Measurements from ENCODE around the gene LMNTD1. TPM values are rescaled to one million over a fixed set of nuclear protein-coding genes. Genes with fewer than 3 reads are reported as not detected.

Gene LMNTD1
- total RNA-seq, 4 donors from 2014 or later, result not detected

DNA sequence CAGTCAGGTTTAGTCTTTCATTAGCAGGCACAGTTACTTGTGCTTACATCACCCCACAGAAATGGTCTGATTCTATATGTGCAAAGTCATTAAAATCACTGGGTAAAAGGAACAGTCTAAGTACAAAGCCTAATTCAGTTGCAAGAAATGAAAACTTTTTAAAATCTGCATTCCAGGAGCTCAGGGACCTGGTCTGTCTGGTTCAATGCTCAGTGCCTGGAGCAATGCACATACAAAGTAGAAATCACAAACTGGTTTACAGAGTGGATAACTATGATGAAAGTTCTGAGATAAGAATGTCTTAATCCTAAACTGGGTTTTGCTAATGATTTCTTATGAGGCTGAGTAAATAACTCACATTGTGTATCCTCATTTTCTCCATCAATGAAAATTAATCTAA lies 28.7 kb downstream of the LMNTD1 start:
- no peaks in the 10 kb centered on the region for H3K9me3 ChIP-seq
- no peak overlapping the region for H3K27ac ChIP-seq
- no peak for DNase-seq
- no peaks in the 10 kb centered on the region for H3K36me3 ChIP-seq
- H3K27me3 ChIP-seq, result no peaks in the 10 kb centered on the region
- no peak overlapping the region for H3K4me3 ChIP-seq
- no peak for TF ChIP-seq EP300 (IDR thresholded peaks at IDR 0.05; ENCODE audit: low read depth)
- H3K4me1 ChIP-seq, result no peaks in the 10 kb centered on the region
- intact Hi-C loops (cut with DNase I; ENCODE audit: low total_unique reads) (no loop called here), in situ Hi-C loops (cut with MboI; ENCODE audit: low pct_ligation_motif_present in 1 of 4, low pct_unique_long_range_greater_than_20kb in 1 of 4, low sequenced_read_pairs in 3 of 4) (no loop called here)

DNA sequence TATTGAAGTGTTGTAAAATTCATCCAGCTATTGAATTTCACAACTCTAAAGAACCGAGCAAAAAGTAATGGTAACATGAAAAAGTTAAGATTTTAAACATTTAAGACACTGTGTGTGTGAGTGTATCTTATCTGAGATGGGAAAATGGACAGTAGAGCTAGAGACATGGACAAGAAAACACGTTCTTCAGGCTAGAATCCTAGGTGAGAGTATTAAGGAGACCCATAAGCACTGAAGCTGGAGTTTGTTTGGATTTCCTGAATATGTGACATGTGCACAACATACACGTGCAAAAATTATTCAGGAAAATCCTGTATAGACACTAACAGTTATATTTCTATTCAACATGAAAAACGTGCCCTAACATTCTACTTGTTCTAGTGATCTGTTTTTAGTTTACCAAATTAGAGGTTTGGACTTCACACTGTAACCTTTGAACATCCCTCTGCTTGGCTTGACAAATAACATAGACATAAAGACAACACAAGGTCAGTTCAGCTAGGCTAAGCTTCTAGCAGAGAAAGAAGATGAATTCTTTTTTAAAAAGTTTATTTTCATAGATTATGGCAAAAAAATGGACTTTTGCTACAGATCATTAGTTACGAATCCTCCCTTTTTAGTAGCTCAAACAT lies 31.3 kb downstream of the LMNTD1 start:
- Histone ChIP-seq H3K4me1 (no peaks in the 10 kb centered on the region), H3K36me3 (no peaks in the 10 kb centered on the region), H3K27me3 (no peaks in the 10 kb centered on the region), H3K4me3 (no peak overlapping the region), H3K9me3 (no peaks in the 10 kb centered on the region), H3K27ac (no peak overlapping the region)
- intact Hi-C loops (cut with DNase I; ENCODE audit: low total_unique reads) (no loop called here), in situ Hi-C loops (cut with MboI; ENCODE audit: low pct_ligation_motif_present in 1 of 4, low pct_unique_long_range_greater_than_20kb in 1 of 4, low sequenced_read_pairs in 3 of 4) (no loop called here)
- no peak for DNase-seq
- TF ChIP-seq, protein P1, sequence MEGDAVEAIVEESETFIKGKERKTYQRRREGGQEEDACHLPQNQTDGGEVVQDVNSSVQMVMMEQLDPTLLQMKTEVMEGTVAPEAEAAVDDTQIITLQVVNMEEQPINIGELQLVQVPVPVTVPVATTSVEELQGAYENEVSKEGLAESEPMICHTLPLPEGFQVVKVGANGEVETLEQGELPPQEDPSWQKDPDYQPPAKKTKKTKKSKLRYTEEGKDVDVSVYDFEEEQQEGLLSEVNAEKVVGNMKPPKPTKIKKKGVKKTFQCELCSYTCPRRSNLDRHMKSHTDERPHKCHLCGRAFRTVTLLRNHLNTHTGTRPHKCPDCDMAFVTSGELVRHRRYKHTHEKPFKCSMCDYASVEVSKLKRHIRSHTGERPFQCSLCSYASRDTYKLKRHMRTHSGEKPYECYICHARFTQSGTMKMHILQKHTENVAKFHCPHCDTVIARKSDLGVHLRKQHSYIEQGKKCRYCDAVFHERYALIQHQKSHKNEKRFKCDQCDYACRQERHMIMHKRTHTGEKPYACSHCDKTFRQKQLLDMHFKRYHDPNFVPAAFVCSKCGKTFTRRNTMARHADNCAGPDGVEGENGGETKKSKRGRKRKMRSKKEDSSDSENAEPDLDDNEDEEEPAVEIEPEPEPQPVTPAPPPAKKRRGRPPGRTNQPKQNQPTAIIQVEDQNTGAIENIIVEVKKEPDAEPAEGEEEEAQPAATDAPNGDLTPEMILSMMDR (IDR thresholded peaks at IDR 0.05), result no peak
- TF ChIP-seq EP300 (IDR thresholded peaks at IDR 0.05; ENCODE audit: low read depth), result no peak
- WGBS, 2 donors (ENCODE audit: low coverage in 1 of 2), result 56 to 57% methylated on average over 5 of the region's 5 CpGs

DNA sequence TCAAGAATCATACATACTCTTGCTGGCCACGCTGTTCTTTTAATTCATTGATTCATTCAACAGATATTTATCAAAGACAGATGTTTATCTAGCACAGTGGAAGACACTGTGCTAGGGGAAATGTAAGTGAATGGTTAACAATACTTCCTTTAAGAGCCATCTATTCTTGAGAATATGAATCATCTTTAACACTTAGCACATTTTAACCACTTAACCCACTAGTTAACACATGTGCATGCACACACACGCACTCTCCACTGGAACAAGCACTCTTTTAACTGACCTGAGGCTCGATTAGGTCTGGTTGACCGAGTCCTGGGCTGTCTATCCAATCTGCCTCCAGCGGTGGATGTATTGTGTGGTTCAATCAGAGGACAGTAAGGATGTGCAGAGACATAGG lies 34.6 kb downstream of the LMNTD1 start:
- in situ Hi-C loops (cut with MboI; ENCODE audit: low pct_ligation_motif_present in 1 of 4, low pct_unique_long_range_greater_than_20kb in 1 of 4, low sequenced_read_pairs in 3 of 4) (no loop called here), intact Hi-C loops (cut with DNase I; ENCODE audit: low total_unique reads) (no loop called here)
- DNase-seq, result no peak

DNA sequence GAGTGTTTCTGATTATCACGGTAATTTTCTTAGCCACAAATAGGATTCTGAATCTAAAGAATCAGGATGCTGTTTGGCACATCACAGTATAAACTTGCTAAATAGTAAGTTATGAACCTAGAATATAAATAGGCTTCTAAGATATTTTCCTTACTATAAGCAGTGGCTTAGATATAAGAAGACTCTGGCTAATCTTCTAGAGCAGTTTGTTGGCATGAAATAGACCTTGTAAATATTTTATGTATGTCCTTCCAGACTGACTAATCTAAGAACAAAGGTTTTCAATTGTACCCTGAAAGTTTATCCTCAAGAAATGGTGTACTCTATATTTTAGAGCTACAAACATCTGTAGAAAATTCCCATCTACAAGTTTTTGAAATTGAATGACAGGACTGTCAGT lies 48.3 kb downstream of the LMNTD1 start:
- no peak for DNase-seq
- Histone ChIP-seq H3K36me3 (no peaks in the 10 kb centered on the region), H3K9me3 (no peaks in the 10 kb centered on the region), H3K27me3 (no peaks in the 10 kb centered on the region), H3K4me3 (no peak overlapping the region), H3K27ac (no peak overlapping the region), H3K4me1 (no peaks in the 10 kb centered on the region)
- intact Hi-C loops (cut with DNase I; ENCODE audit: low total_unique reads) (no loop called here), in situ Hi-C loops (cut with MboI; ENCODE audit: low pct_ligation_motif_present in 1 of 4, low pct_unique_long_range_greater_than_20kb in 1 of 4, low sequenced_read_pairs in 3 of 4) (no loop called here)
- TF ChIP-seq EP300 (IDR thresholded peaks at IDR 0.05; ENCODE audit: low read depth) (no peak), POLR2A (IDR thresholded peaks at IDR 0.05) (no peak), POLR2AphosphoS5 (IDR thresholded peaks at IDR 0.05) (no peak)
- TF ChIP-seq, protein P1 (IDR thresholded peaks at IDR 0.05), result no peak
- 79% methylated on average over 1 of the region's 1 CpG for WGBS, 2 donors (ENCODE audit: low coverage in 1 of 2)

More for the DNA sequence above, 34.6 kb downstream of the LMNTD1 start:
- Histone ChIP-seq H3K9me3 (no peaks in the 10 kb centered on the region), H3K27me3 (no peaks in the 10 kb centered on the region), H3K27ac (no peak overlapping the region), H3K4me1 (no peaks in the 10 kb centered on the region), H3K36me3 (no peaks in the 10 kb centered on the region), H3K4me3 (no peak overlapping the region)
- 78 to 84% methylated on average over 2 to 5 of the region's 5 CpGs for WGBS, 2 donors (ENCODE audit: low coverage in 1 of 2)
- TF ChIP-seq POLR2A (IDR thresholded peaks at IDR 0.05) (no peak), POLR2AphosphoS5 (IDR thresholded peaks at IDR 0.05) (no peak), EP300 (IDR thresholded peaks at IDR 0.05; ENCODE audit: low read depth) (no peak)
- TF ChIP-seq, protein P1 (IDR thresholded peaks at IDR 0.05), result no peak

DNA sequence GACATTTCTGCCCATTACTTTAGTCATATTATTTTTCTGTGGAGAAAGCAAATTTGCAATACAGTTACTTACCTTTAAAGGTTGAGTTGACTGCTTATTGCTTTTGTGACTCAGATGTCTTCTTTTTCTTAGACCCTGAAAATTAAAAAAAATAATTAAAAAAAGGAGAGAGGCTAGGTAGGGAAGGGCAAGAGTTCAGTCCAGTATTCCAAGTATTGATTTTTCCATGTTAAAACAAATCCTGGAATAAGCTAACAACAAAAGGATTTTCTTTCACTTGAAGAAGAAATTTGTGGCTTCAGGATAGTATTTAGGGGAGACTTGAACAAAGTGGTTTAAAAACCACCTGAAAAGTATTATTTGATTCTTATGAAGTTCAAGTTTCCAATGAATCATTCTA lies 49.4 kb downstream of the LMNTD1 start:
- in situ Hi-C loops (cut with MboI; ENCODE audit: low pct_ligation_motif_present in 1 of 4, low pct_unique_long_range_greater_than_20kb in 1 of 4, low sequenced_read_pairs in 3 of 4), result no loop called here
- TF ChIP-seq POLR2A (IDR thresholded peaks at IDR 0.05), result no peak
- TF ChIP-seq, protein P1 (IDR thresholded peaks at IDR 0.05), result no peak
- TF ChIP-seq EP300 (IDR thresholded peaks at IDR 0.05; ENCODE audit: low read depth), result no peak
- TF ChIP-seq POLR2AphosphoS5 (IDR thresholded peaks at IDR 0.05), result no peak
- intact Hi-C loops (cut with DNase I; ENCODE audit: low total_unique reads), result no loop called here

More for the DNA sequence above, 49.4 kb downstream of the LMNTD1 start:
- no peak for DNase-seq
- Histone ChIP-seq H3K4me1 (no peaks in the 10 kb centered on the region), H3K27me3 (no peaks in the 10 kb centered on the region), H3K27ac (no peak overlapping the region), H3K4me3 (no peak overlapping the region), H3K9me3 (no peaks in the 10 kb centered on the region), H3K36me3 (no peaks in the 10 kb centered on the region)

Data from transverse colon (tissue), 4 donors.